Thyroid gland (tissue), 4 donors: ENCODE measurements around the gene WNT11.

ENCODE experiments used
- CTCF ChIP-seq, 6 experiments: fragments of 200-600 bp in 3 of 6; fragments of 450-650 bp in 3 of 6; sonication (generic) in 3 of 6; IDR thresholded peaks; one replicate each; pipeline ENCODE4 v1.5.1; 2016 to 2019; ENCODE audit warnings: antibody characterized with exemption in 6 of 6, mild to moderate bottlenecking in 2 of 6, inconsistent platforms in 1 of 6, moderate library complexity in 1 of 6
- POLR2A ChIP-seq, 2 donors: fragments of 450-650 bp; IDR thresholded peaks; one replicate each; pipeline ENCODE4 v1.6.1; 2017; ENCODE audit warnings: antibody characterized with exemption in 2 of 2, mild to moderate bottlenecking in 2 of 2, moderate library complexity in 1 of 2

- TF ChIP-seq CTCF (IDR thresholded peaks at IDR 0.05) (no peak), POLR2A (IDR thresholded peaks at IDR 0.05) (no peak)
Observed at GRCh38 chr11:76228875-76229149, 22.5 kb upstream of the WNT11 start.
